SK-N-SH treated with all-trans-retinoic acid at 6 μM for 48 hours (cell line): ENCODE measurements around the gene QSOX1.

Experiments
- ATAC-seq: fragments of 200-7000 bp; cut with Tn5 transposase; 3 replicates; pipeline ENCODE4 v1.9.1; 2020; ENCODE audit warnings: mild to moderate bottlenecking, moderate library complexity
- BACH2 ChIP-seq: fragments of 250-450 bp; sonication (Bioruptor Pico); IDR thresholded peaks from 2 replicates; pipeline ENCODE4 v1.9.0; 2021; ENCODE audit warnings: mild to moderate bottlenecking, borderline replicate concordance
- CSDC2 ChIP-seq: fragments of 250-450 bp; sonication (Bioruptor Pico); IDR thresholded peaks from 2 replicates; pipeline ENCODE4 v1.5.0; 2020; ENCODE audit warnings: mild to moderate bottlenecking, moderate library complexity
- CSRNP3 ChIP-seq: fragments of 250-450 bp; sonication (Bioruptor Pico); IDR thresholded peaks from 2 replicates; pipeline ENCODE4 v1.5.1; 2021; ENCODE audit warnings: mild to moderate bottlenecking, moderate library complexity
- ESRRG ChIP-seq: fragments of 250-450 bp; sonication (Bioruptor Pico); IDR thresholded peaks from 2 replicates; pipeline ENCODE4 v1.6.1; 2021; ENCODE audit warnings: mild to moderate bottlenecking
- ISL1 ChIP-seq: fragments of 250-450 bp; sonication (Bioruptor Pico); IDR thresholded peaks from 2 replicates; pipeline ENCODE4 v2.1.2; 2022; ENCODE audit warnings: mild to moderate bottlenecking, moderate library complexity
- OSR1 ChIP-seq: fragments of 250-450 bp; sonication (Bioruptor Pico); IDR thresholded peaks from 2 replicates; pipeline ENCODE4 v1.8.0; 2022; ENCODE audit warnings: moderate library complexity, mild to moderate bottlenecking, inconsistent platforms
- PATZ1 ChIP-seq: fragments of 250-450 bp; sonication (Bioruptor Pico); IDR thresholded peaks from 2 replicates; pipeline ENCODE4 v1.8.0; 2020; ENCODE audit warnings: mild to moderate bottlenecking, moderate library complexity, borderline replicate concordance
- PPARA ChIP-seq: fragments of 250-450 bp; sonication (Bioruptor Pico); IDR thresholded peaks from 2 replicates; pipeline ENCODE4 v1.5.0; 2020; ENCODE audit warnings: mild to moderate bottlenecking, borderline replicate concordance
- RARB ChIP-seq: fragments of 250-450 bp; sonication (Bioruptor Pico); IDR thresholded peaks from 2 replicates; pipeline ENCODE4 v1.8.0; 2021; ENCODE audit warnings: mild to moderate bottlenecking, moderate library complexity
- SNAI2 ChIP-seq: fragments of 250-450 bp; sonication (Bioruptor Pico); IDR thresholded peaks from 2 replicates; pipeline ENCODE4 v1.5.0; 2020; ENCODE audit warnings: mild to moderate bottlenecking, moderate library complexity
- TCF4 ChIP-seq: fragments of 250-450 bp; sonication (Bioruptor Pico); IDR thresholded peaks from 2 replicates; pipeline ENCODE4 v1.8.0; 2021; ENCODE audit warnings: mild to moderate bottlenecking, moderate library complexity, borderline replicate concordance
- TOX ChIP-seq: fragments of 250-450 bp; sonication (Bioruptor Pico); IDR thresholded peaks from 2 replicates; pipeline ENCODE4 v1.8.0; 2021; ENCODE audit warnings: mild to moderate bottlenecking, moderate library complexity, borderline replicate concordance
- TSHZ2 ChIP-seq: fragments of 250-450 bp; sonication (Bioruptor Pico); IDR thresholded peaks from 2 replicates; pipeline ENCODE4 v1.5.0; 2020; ENCODE audit warnings: mild to moderate bottlenecking, moderate library complexity
- ZC3H10 ChIP-seq: fragments of 250-450 bp; sonication (Bioruptor Pico); IDR thresholded peaks from 2 replicates; pipeline ENCODE4 v1.5.1; 2021; ENCODE audit warnings: mild to moderate bottlenecking, moderate library complexity
- ZFP3 ChIP-seq: fragments of 250-450 bp; sonication (Bioruptor Pico); IDR thresholded peaks from 2 replicates; pipeline ENCODE4 v1.5.0; 2020; ENCODE audit warnings: mild to moderate bottlenecking, moderate library complexity
- ZNF565 ChIP-seq: fragments of 450-650 bp; formaldehyde crosslinking; conservative IDR thresholded peaks from 2 replicates; pipeline ENCODE4 v1.5.0; 2020; ENCODE audit warnings: low read depth, mild to moderate bottlenecking, moderate library complexity
- ZNF70 ChIP-seq: fragments of 450-650 bp; formaldehyde crosslinking; IDR thresholded peaks from 2 replicates; pipeline ENCODE4 v1.5.0; 2020; ENCODE audit warnings: mild to moderate bottlenecking, moderate library complexity

The QSOX1 gene

GRCh38 chr1:180249725-180250498 is 95.2 kb downstream of the QSOX1 start:
- ATAC-seq, result no peak
- TF ChIP-seq ZNF70 (CRISPR knock-in tag) (no peak), ZNF565 (CRISPR knock-in tag) (no peak), ESRRG (no peak), TSHZ2 (CRISPR knock-in tag) (no peak), PATZ1 (CRISPR knock-in tag) (no peak)

GRCh38 chr1:180250499-180250770 is 95.8 kb downstream of the QSOX1 start:
- TF ChIP-seq CSRNP3 (CRISPR knock-in tag) (no peak), OSR1 (CRISPR knock-in tag) (no peak), TCF4 (CRISPR knock-in tag) (no peak), TSHZ2 (CRISPR knock-in tag) (no peak), RARB (CRISPR knock-in tag) (no peak)
- no peak for ATAC-seq

- ATAC-seq, result no peak
Observed at GRCh38 chr1:180250883-180251509, 96.3 kb downstream of the QSOX1 start.

More at GRCh38 chr1:180250883-180251509, 96.3 kb downstream of the QSOX1 start:
- TF ChIP-seq ZNF70 (CRISPR knock-in tag) (no peak), TOX (no peak), BACH2 (CRISPR knock-in tag) (no peak), SNAI2 (CRISPR knock-in tag) (no peak), CSDC2 (CRISPR knock-in tag) (no peak), OSR1 (CRISPR knock-in tag) (no peak), PPARA (CRISPR knock-in tag) (no peak), RARB (CRISPR knock-in tag) (no peak), ZFP3 (CRISPR knock-in tag) (no peak), CSRNP3 (CRISPR knock-in tag) (no peak), ZC3H10 (CRISPR knock-in tag) (no peak), PATZ1 (CRISPR knock-in tag) (no peak), ZNF565 (CRISPR knock-in tag) (no peak), ISL1 (CRISPR knock-in tag) (no peak)
- TF ChIP-seq, all 23 proteins: peak for 0
